ENCODE results near the gene PLG.
"Not testable (repeated sequence)": the region's sequence is repeated elsewhere in the genome, so short reads cannot be mapped to it uniquely, and the experiment has no call there.

DNA sequence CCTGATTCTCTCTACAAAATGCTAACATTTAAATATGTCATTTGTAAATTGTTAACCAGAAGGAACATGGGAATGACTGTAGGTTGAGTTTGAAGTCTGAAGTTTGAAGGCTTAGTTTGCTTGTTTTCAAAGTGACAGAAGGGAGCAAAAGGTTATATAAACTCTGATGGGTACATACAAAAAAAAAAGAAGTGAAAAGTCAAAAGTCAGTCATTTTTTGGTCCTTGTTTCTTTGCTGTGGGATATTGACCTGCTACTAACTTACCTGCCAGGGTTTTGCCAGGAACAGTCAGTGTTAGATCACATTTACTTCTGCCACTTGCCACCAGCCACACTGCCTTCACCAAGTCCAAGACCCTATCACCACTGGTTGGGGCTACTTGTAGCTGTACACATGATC lies 6.9 kb downstream of the PLG start:
- TF ChIP-seq, protein P1, sequence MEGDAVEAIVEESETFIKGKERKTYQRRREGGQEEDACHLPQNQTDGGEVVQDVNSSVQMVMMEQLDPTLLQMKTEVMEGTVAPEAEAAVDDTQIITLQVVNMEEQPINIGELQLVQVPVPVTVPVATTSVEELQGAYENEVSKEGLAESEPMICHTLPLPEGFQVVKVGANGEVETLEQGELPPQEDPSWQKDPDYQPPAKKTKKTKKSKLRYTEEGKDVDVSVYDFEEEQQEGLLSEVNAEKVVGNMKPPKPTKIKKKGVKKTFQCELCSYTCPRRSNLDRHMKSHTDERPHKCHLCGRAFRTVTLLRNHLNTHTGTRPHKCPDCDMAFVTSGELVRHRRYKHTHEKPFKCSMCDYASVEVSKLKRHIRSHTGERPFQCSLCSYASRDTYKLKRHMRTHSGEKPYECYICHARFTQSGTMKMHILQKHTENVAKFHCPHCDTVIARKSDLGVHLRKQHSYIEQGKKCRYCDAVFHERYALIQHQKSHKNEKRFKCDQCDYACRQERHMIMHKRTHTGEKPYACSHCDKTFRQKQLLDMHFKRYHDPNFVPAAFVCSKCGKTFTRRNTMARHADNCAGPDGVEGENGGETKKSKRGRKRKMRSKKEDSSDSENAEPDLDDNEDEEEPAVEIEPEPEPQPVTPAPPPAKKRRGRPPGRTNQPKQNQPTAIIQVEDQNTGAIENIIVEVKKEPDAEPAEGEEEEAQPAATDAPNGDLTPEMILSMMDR (conservative IDR thresholded peaks at IDR 0.05; ENCODE audit: low read depth, low read length): not testable (repeated sequence)
- not testable (repeated sequence) for TF ChIP-seq EZH2 (IDR thresholded peaks at IDR 0.05; ENCODE audit: borderline replicate concordance, low read depth, low read length, poor library complexity, severe bottlenecking)
